GM19372 (cell line): ENCODE measurements around the gene ZCWPW1.
A peak's percentile ranks its signal among the peaks of the same experiment; 100 is the strongest.

Experiments
- ATAC-seq: cut with Tn5 transposase; IDR thresholded peaks from one replicate; pipeline ENCODE4 v1.9.1; 2021; ENCODE audit warnings: mild to moderate bottlenecking, low read depth, moderate library complexity; ENCODE audit not compliant: unreplicated experiment

Gene ZCWPW1

GRCh38 chr7:100428199-100428966 is at the start of gene ZCWPW1:
Gene ZCWPW1, minus strand, starts transcription at chr7:100428703. Its CDS starts 8,054 bp downstream, at chr7:100420649.
- peak; percentile 35 for ATAC-seq

- ATAC-seq, result no peak
These were observed 49.4 kb upstream of the ZCWPW1 start for GRCh38 chr7:100477871-100478267.

- no peak for ATAC-seq
These were observed 48.7 kb upstream of the ZCWPW1 start for GRCh38 chr7:100476903-100477870.

- ATAC-seq, result no peak
These were observed 47.7 kb upstream of the ZCWPW1 start for GRCh38 chr7:100476101-100476780.

- no peak for ATAC-seq
These were observed 47.0 kb upstream of the ZCWPW1 start for GRCh38 chr7:100475549-100475948.

GRCh38 chr7:100472854-100473499 is 44.5 kb upstream of the ZCWPW1 start:
- no peak for ATAC-seq

GRCh38 chr7:100472121-100472851 is 43.8 kb upstream of the ZCWPW1 start:
- ATAC-seq, result no peak

GRCh38 chr7:100471021-100471420 is 42.5 kb upstream of the ZCWPW1 start:
- no peak for ATAC-seq

GRCh38 chr7:100469227-100470044 is 40.9 kb upstream of the ZCWPW1 start:
- ATAC-seq, result no peak

- ATAC-seq, result no peak
These were observed 39.3 kb upstream of the ZCWPW1 start for GRCh38 chr7:100467638-100468373.

- ATAC-seq, result no peak
These were observed 38.4 kb upstream of the ZCWPW1 start for GRCh38 chr7:100466653-100467605.

GRCh38 chr7:100465702-100466311 is 37.3 kb upstream of the ZCWPW1 start:
- ATAC-seq, result no peak

- ATAC-seq, result no peak
These were observed 36.8 kb upstream of the ZCWPW1 start for GRCh38 chr7:100465299-100465698.

GRCh38 chr7:100464791-100465190 is 36.3 kb upstream of the ZCWPW1 start:
- no peak for ATAC-seq

GRCh38 chr7:100464210-100464660 is 35.7 kb upstream of the ZCWPW1 start, which contains the start of gene SPACDR:
Gene SPACDR, minus strand, starts transcription at chr7:100464260. Its CDS starts 235 bp downstream, at chr7:100464025.
- no peak for ATAC-seq

GRCh38 chr7:100457033-100457432 is 28.5 kb upstream of the ZCWPW1 start:
- no peak for ATAC-seq
